LNCaP clone FGC (cell line): ENCODE data around the gene APLF.
A peak's percentile ranks its signal among the peaks of the same experiment; 100 is the strongest.

Source experiments
- DNase-seq: peaks from one replicate; pipeline ENCODE4 v3.0.0-alpha.2; 2011; ENCODE audit warnings: low read depth
- H3K4me3 ChIP-seq: 2 replicates; pipeline ENCODE4 v1.5.1; 2011; ENCODE audit warnings: mild to moderate bottlenecking, low read depth, low read length, control low read depth
- CTCF ChIP-seq: IDR thresholded peaks from 2 replicates; pipeline ENCODE4 v1.5.1; 2012; ENCODE audit warnings: mild to moderate bottlenecking; ENCODE audit not compliant: control insufficient read depth, insufficient read depth; ENCODE audit errors: extremely low read depth

Gene APLF

GRCh38 chr2:68465081-68465916, 2.1 kb upstream of the APLF start:
- DNase-seq: no peak
- TF ChIP-seq CTCF: no peak
- no peak overlapping the region for H3K4me3 ChIP-seq

- H3K4me3 ChIP-seq: peak overlapping the region; percentile 73
- no peak for DNase-seq
- TF ChIP-seq CTCF: 0 out of 2 replicates have a peak, but pooled peaks have one; percentile 5
Measured at GRCh38 chr2:68466361-68466777, 1.0 kb upstream of the APLF start.

GRCh38 chr2:68466778-68467076, 658 bp upstream of the APLF start:
- DNase-seq: no peak
- TF ChIP-seq CTCF: no peak
- H3K4me3 ChIP-seq: peak overlapping the region; percentile 73

GRCh38 chr2:68468801-68469200, 1.4 kb downstream of the APLF start:
- TF ChIP-seq CTCF: no peak
- H3K4me3 ChIP-seq: no peak overlapping the region
- no peak for DNase-seq

GRCh38 chr2:68469935-68470334, 2.5 kb downstream of the APLF start:
- H3K4me3 ChIP-seq: no peak overlapping the region
- DNase-seq: no peak
- no peak for TF ChIP-seq CTCF

GRCh38 chr2:68471385-68471784, 4.0 kb downstream of the APLF start:
- no peak for DNase-seq
- no peak overlapping the region for H3K4me3 ChIP-seq
- no peak for TF ChIP-seq CTCF

GRCh38 chr2:68472796-68473414, 5.5 kb downstream of the APLF start:
- TF ChIP-seq CTCF: no peak
- no peak overlapping the region for H3K4me3 ChIP-seq
- DNase-seq: no peak
